GM20000 (cell line): Measurements from ENCODE around the gene SREK1.
"Not testable (repeated sequence)": the region's sequence is repeated elsewhere in the genome, so short reads cannot be mapped to it uniquely, and the experiment has no call there.

ENCODE experiments used
- DNase-seq: peaks from one replicate; pipeline ENCODE4 v3.0.0; 2012; ENCODE audit warnings: low spot score
- CTCF ChIP-seq: IDR thresholded peaks from 2 replicates; pipeline ENCODE4 v1.5.1; 2012; ENCODE audit warnings: mild to moderate bottlenecking, control low read depth; ENCODE audit errors: extremely low read depth, missing control alignments

The SREK1 gene

GRCh38 chr5:66134407-66134861 is 9.7 kb upstream of the SREK1 start:
- DNase-seq = no peak
- TF ChIP-seq CTCF = no peak

GRCh38 chr5:66136053-66136452 is 8.0 kb upstream of the SREK1 start:
- no peak for DNase-seq
- no peak for TF ChIP-seq CTCF

GRCh38 chr5:66136944-66137343 is 7.2 kb upstream of the SREK1 start:
- DNase-seq = not testable (repeated sequence)

- DNase-seq = no peak
- TF ChIP-seq CTCF = no peak
Observed at GRCh38 chr5:66138637-66139317, 5.3 kb upstream of the SREK1 start.

- no peak for TF ChIP-seq CTCF
- no peak for DNase-seq
Observed at GRCh38 chr5:66139318-66139712, 4.8 kb upstream of the SREK1 start.

- TF ChIP-seq CTCF = no peak
- DNase-seq = no peak
Observed at GRCh38 chr5:66142417-66142816, 1.7 kb upstream of the SREK1 start.

GRCh38 chr5:66143473-66144073 is 527 bp upstream of the SREK1 start:
- no peak for TF ChIP-seq CTCF
- no peak for DNase-seq
